Measurements from ENCODE around the gene GPR89A.
"Not testable (repeated sequence)": the region's sequence is repeated elsewhere in the genome, so short reads cannot be mapped to it uniquely, and the experiment has no call there.

The GPR89A gene

GRCh38 chr1:145686078-145686477, 78.3 kb downstream of the GPR89A start:
- DNase-seq (ENCODE audit: low read depth in 3 of 3): not testable (repeated sequence)

- no peak for DNase-seq (ENCODE audit: low read depth in 3 of 3)
Measured at GRCh38 chr1:145688328-145688727, 80.5 kb downstream of the GPR89A start.

GRCh38 chr1:145688924-145689323, 81.1 kb downstream of the GPR89A start:
- DNase-seq (ENCODE audit: low read depth in 3 of 3): no peak

- DNase-seq (ENCODE audit: low read depth in 3 of 3): no peak
Measured at GRCh38 chr1:145689922-145690321, 82.1 kb downstream of the GPR89A start.

GRCh38 chr1:145690587-145691558, 83.1 kb downstream of the GPR89A start:
- peak in 1 of 3 donors; percentile 3 for DNase-seq (ENCODE audit: low read depth in 3 of 3)

GRCh38 chr1:145692785-145693443, 85.1 kb downstream of the GPR89A start:
- no peak for DNase-seq (ENCODE audit: low read depth in 3 of 3)

GRCh38 chr1:145695821-145696629, 88.2 kb downstream of the GPR89A start:
- DNase-seq (ENCODE audit: low read depth in 3 of 3): no peak

GRCh38 chr1:145696630-145696960, 88.8 kb downstream of the GPR89A start:
- no peak for DNase-seq (ENCODE audit: low read depth in 3 of 3)

GRCh38 chr1:145701306-145701862, 93.6 kb downstream of the GPR89A start:
- no peak for DNase-seq (ENCODE audit: low read depth in 3 of 3)

- no peak for DNase-seq (ENCODE audit: low read depth in 3 of 3)
Measured at GRCh38 chr1:145702052-145702451, 94.3 kb downstream of the GPR89A start.

- DNase-seq (ENCODE audit: low read depth in 3 of 3): no peak
Measured at GRCh38 chr1:145702826-145703225, 95.0 kb downstream of the GPR89A start.

GRCh38 chr1:145705622-145706021, 97.8 kb downstream of the GPR89A start:
- no peak for DNase-seq (ENCODE audit: low read depth in 3 of 3)

- no peak for DNase-seq (ENCODE audit: low read depth in 3 of 3)
Measured at GRCh38 chr1:145706086-145706664, 98.4 kb downstream of the GPR89A start.

GRCh38 chr1:145707183-145707867, 99.5 kb downstream of the GPR89A start, which contains the start of gene PDZK1:
Gene PDZK1 (minus strand): TSS chr1:145707368. CDS start chr1:145688021, 19,347 bp downstream.
- DNase-seq (ENCODE audit: low read depth in 3 of 3): no peak

GRCh38 chr1:145708063-145708462, 100.3 kb downstream of the GPR89A start:
- DNase-seq (ENCODE audit: low read depth in 3 of 3): no peak

- DNase-seq (ENCODE audit: low read depth in 3 of 3): no peak
Measured at GRCh38 chr1:145710291-145711027, 102.7 kb downstream of the GPR89A start.

GRCh38 chr1:145711213-145711651, 103.4 kb downstream of the GPR89A start:
- no peak for DNase-seq (ENCODE audit: low read depth in 3 of 3)

- DNase-seq (ENCODE audit: low read depth in 3 of 3): no peak
Measured at GRCh38 chr1:145714524-145715111, 106.8 kb downstream of the GPR89A start.

- DNase-seq (ENCODE audit: low read depth in 3 of 3): no peak
Measured at GRCh38 chr1:145716641-145717345, 109.0 kb downstream of the GPR89A start.

All from stimulated activated CD4-positive, alpha-beta T cell treated with anti-CD3 and anti-CD28 coated beads, TNF-alpha, amount 100 ng/mL, for 48 hours (primary cell).